Testis (tissue), 3 donors: Measurements from ENCODE around the gene MSH5. TPM values are rescaled to one million over a fixed set of nuclear protein-coding genes. Genes with fewer than 3 reads are reported as not detected.

Experiments used
- DNase-seq: peaks from one replicate; pipeline ENCODE4 v3.0.0-alpha.2; 2019
- H3K27ac ChIP-seq, 2 donors: fragments of 200-600 bp; sonication (generic); one replicate each; pipeline ENCODE4 v1.5.1; 2019
- H3K27me3 ChIP-seq: fragments of 200-600 bp; sonication (generic); one replicate; pipeline ENCODE4 v1.5.1; 2019
- H3K36me3 ChIP-seq: fragments of 200-600 bp; sonication (generic); one replicate; pipeline ENCODE4 v1.5.1; 2017; ENCODE audit warnings: low read depth; ENCODE audit errors: missing control alignments
- H3K4me1 ChIP-seq: fragments of 200-600 bp; sonication (generic); one replicate; pipeline ENCODE4 v1.5.1; 2019
- H3K4me3 ChIP-seq, 2 donors: fragments of 200-600 bp; sonication (generic); one replicate each; pipeline ENCODE4 v1.5.1; 2017 to 2019
- H3K9me3 ChIP-seq: fragments of 200-600 bp; sonication (generic); one replicate; pipeline ENCODE4 v1.5.1; 2017
- CTCF ChIP-seq, 3 experiments: fragments of 450-650 bp in 2 of 3; fragments of 200-600 bp in 1 of 3; sonication (generic) in 1 of 3; IDR thresholded peaks; one replicate each; pipeline ENCODE4 v1.5.1; 2016 to 2019; ENCODE audit warnings: antibody characterized with exemption in 3 of 3, mild to moderate bottlenecking in 2 of 3, moderate library complexity in 1 of 3
- POLR2A ChIP-seq: fragments of 450-650 bp; IDR thresholded peaks from one replicate; pipeline ENCODE4 v1.6.1; 2017; ENCODE audit warnings: antibody characterized with exemption, mild to moderate bottlenecking, moderate library complexity
- WGBS, 2 donors: methylation state at CpG; one replicate each; pipeline ENCODE4 v1.1.5; 2018; 5-methylcytosine and 5-hydroxymethylcytosine counted together
- intact Hi-C: fragments of 100-400 bp; cut with DNase I; formaldehyde crosslinking; loops from one replicate; pipeline ENCODE4 v1.15.1; 2023; ENCODE audit warnings: low total_unique reads
- polyA plus RNA-seq: library from polyadenylated mRNA; stranded (reverse); fragments of 350-450 nt; fragmentation: Illumina TruSeq; extraction: RNeasy Lipid Tissue Mini Kit (QIAGEN cat#74804); gene quantifications from one replicate; pipeline ENCODE4 v1.2.3, GENCODE V29; 2014; ENCODE audit warnings: low read depth, low replicate concordance; ENCODE audit not compliant: insufficient read depth
- total RNA-seq, 2 donors: library from RNA; depleted of rRNA; stranded (reverse); fragments of >200 nt; gene quantifications; one replicate each; pipeline ENCODE4 v1.2.3, GENCODE V29; 2016

The MSH5 gene
- total and polyA plus RNA-seq, 3 donors from 2014 or later, result 36.2 to 135 (median 77.6) TPM

- H3K4me1 ChIP-seq, result no peaks in the 10 kb centered on the region
- no peak for DNase-seq
- H3K4me3 ChIP-seq, result no peak overlapping the region
- WGBS, 2 donors, result 74 to 76% methylated on average over 7 to 8 of the region's 8 CpGs
- no peak overlapping the region for H3K27ac ChIP-seq
- no peaks in the 10 kb centered on the region for H3K27me3 ChIP-seq
- intact Hi-C loops, result no loop called here
- no peaks in the 10 kb centered on the region for H3K9me3 ChIP-seq
- no peaks in the 10 kb centered on the region for H3K36me3 ChIP-seq
- TF ChIP-seq POLR2A (no peak), CTCF (IDR thresholded peaks at IDR 0.05) (no peak)
Measured at GRCh38 chr6:31752739-31753319, 13.0 kb downstream of the MSH5 start.

GRCh38 chr6:31758281-31758680 is 18.5 kb downstream of the MSH5 start:
- no peak for TF ChIP-seq CTCF (IDR thresholded peaks at IDR 0.05)
- no peak for TF ChIP-seq POLR2A
- no peak for DNase-seq
- H3K4me1 ChIP-seq, result no peaks in the 10 kb centered on the region
- WGBS, 2 donors, result 91 to 97% methylated on average over 2 of the region's 2 CpGs
- H3K36me3 ChIP-seq, result no peaks in the 10 kb centered on the region
- H3K9me3 ChIP-seq, result no peaks in the 10 kb centered on the region
- H3K4me3 ChIP-seq, result no peak overlapping the region
- no peaks in the 10 kb centered on the region for H3K27me3 ChIP-seq
- H3K27ac ChIP-seq, result no peak overlapping the region
- intact Hi-C loops, result no loop called here

- Histone ChIP-seq H3K9me3 (no peaks in the 10 kb centered on the region), H3K27ac (no peak overlapping the region), H3K36me3 (no peaks in the 10 kb centered on the region), H3K27me3 (no peaks in the 10 kb centered on the region), H3K4me1 (no peaks in the 10 kb centered on the region), H3K4me3 (no peak overlapping the region)
- intact Hi-C loops, result no loop called here
- no peak for TF ChIP-seq CTCF (IDR thresholded peaks at IDR 0.05)
- no peak for TF ChIP-seq POLR2A
- DNase-seq, result no peak
- WGBS, 2 donors, result 90 to 91% methylated on average over 5 of the region's 5 CpGs
Measured at GRCh38 chr6:31760790-31761189, 21.0 kb downstream of the MSH5 start.

GRCh38 chr6:31761343-31761742 is 21.5 kb downstream of the MSH5 start:
- no peaks in the 10 kb centered on the region for H3K4me1 ChIP-seq
- no peak overlapping the region for H3K27ac ChIP-seq
- no peak for DNase-seq
- H3K27me3 ChIP-seq, result no peaks in the 10 kb centered on the region
- no peaks in the 10 kb centered on the region for H3K9me3 ChIP-seq
- no peaks in the 10 kb centered on the region for H3K36me3 ChIP-seq
- intact Hi-C loops, result no loop called here
- H3K4me3 ChIP-seq, result no peak overlapping the region
- WGBS, 2 donors, result 90 to 94% methylated on average over 8 of the region's 8 CpGs
- TF ChIP-seq POLR2A (no peak), CTCF (IDR thresholded peaks at IDR 0.05) (no peak)

GRCh38 chr6:31762356-31762755 is 22.6 kb downstream of the MSH5 start, which contains the start of gene SAPCD1:
TSS of gene SAPCD1 (plus strand) at chr6:31762656. CDS start at chr6:31763055, 399 bp downstream.
- no peak for TF ChIP-seq POLR2A
- no peak for TF ChIP-seq CTCF (IDR thresholded peaks at IDR 0.05)
- no peak within 1 kb of the TSS for H3K27ac ChIP-seq
- H3K4me3 ChIP-seq, result no peak within 1 kb of the TSS
- no peaks in the 10 kb centered on the region for H3K27me3 ChIP-seq
- DNase-seq, result no peak
- no peaks in the 10 kb centered on the region for H3K9me3 ChIP-seq
- 69 to 70% methylated on average over 4 of the region's 4 CpGs for WGBS, 2 donors
- no peaks in the 10 kb centered on the region for H3K4me1 ChIP-seq
- H3K36me3 ChIP-seq, result no peaks in the 10 kb centered on the region
- intact Hi-C loops, result no loop called here
